ENCODE results near the gene WEE2.
"Not testable (repeated sequence)": the region's sequence is repeated elsewhere in the genome, so short reads cannot be mapped to it uniquely, and the experiment has no call there.

The WEE2 gene

DNA sequence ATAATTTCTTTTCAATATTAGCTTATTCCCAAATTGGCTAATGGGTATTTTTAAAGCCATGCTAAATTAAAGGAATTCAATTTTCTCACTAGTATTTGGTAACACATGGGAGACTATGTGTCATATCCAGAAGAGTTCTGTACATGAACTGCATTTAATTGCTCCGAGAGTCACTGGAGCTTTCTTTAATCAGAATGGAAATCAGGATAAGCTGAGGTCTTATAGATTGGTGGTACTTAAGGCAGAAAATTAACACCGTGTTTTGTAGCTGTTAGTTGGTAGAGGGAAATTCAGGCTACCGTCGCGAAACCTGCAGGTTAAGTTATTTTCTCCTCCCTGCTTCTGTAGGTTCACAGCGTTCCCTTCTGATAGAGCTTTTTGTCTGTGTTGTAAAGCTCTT is at the start of gene WEE2:
Gene WEE2 (plus strand): TSS at position 3 of the 400 bp plus-strand sequence. CDS start 406 bp downstream, outside the sequence.
- DNase-seq, result no peak

DNA sequence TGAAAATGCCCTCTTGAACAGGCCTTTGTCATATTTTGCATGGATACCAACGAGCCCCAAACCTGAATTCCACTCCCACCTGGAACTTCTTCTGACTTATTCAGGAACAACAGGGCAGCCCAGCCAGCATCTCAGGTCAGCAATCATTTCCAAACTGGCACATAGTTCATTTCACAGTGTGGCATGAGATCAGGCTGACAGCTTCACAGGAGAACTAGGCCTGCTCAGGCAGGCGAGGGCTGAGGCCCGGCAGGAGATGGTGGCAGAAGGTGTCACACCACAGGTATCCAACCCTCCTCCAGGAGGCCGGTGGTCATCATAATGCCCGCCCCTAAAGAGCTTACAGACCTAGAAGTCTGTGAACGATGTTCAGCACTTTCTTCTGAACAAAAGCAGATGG is 48.7 kb upstream of the WEE2 start:
- DNase-seq, result no peak

DNA sequence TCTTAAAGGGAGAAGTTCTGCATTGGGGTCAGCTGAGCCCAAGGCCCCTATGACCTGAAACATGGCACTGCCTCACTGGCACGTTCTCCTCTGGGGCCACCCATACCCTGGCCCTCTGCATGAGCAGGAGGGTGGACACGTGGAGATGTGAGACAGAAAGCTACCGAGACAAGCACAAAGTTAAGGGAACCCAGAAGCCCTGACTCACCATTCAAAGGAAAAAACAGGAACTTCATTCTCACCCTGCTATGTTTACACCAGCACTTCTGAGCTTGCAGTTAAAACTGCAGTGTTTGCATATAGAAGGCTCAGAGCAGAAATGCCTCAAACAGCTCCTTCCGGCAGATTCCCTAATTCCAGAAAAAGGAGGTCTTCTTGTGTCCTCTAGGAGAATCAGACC is 47.9 kb upstream of the WEE2 start:
- DNase-seq, result no peak

DNA sequence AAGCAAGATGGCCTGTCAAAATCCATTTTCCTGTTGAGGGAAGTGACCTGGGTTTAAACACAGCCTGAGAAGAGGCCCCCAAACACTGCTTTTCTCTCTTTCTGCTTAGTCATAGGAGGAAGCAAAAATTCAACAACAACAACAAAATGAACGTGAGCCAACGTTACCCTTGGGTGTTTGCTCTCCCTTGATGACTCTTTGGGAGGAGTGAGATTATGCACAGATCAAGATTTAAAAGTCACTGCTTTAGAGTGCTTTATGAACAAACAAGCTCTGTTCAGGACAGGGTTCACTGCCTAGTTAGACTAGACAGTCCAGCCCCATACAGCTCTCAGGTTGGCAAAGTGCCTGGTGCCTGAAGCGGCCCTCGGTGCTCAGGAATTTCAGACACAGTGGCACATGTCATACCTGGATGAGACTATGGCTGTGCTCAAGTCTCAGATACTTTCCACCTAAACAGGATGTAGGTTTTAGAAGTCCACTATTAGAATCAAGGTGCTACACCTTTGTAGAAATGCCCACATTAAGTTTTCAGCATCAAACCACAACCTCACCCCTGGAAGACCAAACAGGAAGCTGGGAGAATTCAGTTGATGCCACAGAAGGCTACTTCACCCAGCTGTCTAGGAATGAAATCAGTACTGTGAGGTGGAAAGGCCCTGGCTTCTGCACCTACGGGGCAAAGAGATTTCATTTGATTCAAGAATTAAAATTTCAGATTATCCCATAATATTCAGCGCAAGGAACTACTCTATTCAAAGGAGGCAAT is 44.9 kb upstream of the WEE2 start:
- DNase-seq, result no peak

DNA sequence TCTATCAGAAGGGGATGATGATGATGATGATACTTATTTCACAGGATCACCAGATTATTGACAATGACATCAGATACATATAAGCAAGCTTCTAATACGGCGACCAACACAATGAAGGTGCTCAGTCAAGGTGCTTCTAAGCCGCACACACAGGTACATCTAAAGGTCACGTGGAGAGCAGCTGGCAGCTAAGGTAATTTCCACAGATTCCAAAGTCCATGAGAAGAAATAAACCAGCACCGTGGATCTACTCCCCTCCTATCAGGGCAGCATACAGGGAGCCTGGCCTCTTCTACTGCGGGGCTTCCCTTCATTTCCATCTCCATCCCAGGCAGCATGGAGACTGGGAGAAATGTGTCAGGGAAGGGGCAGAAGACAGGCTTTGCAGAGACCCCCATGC is 43.7 kb upstream of the WEE2 start:
- no peak for DNase-seq

DNA sequence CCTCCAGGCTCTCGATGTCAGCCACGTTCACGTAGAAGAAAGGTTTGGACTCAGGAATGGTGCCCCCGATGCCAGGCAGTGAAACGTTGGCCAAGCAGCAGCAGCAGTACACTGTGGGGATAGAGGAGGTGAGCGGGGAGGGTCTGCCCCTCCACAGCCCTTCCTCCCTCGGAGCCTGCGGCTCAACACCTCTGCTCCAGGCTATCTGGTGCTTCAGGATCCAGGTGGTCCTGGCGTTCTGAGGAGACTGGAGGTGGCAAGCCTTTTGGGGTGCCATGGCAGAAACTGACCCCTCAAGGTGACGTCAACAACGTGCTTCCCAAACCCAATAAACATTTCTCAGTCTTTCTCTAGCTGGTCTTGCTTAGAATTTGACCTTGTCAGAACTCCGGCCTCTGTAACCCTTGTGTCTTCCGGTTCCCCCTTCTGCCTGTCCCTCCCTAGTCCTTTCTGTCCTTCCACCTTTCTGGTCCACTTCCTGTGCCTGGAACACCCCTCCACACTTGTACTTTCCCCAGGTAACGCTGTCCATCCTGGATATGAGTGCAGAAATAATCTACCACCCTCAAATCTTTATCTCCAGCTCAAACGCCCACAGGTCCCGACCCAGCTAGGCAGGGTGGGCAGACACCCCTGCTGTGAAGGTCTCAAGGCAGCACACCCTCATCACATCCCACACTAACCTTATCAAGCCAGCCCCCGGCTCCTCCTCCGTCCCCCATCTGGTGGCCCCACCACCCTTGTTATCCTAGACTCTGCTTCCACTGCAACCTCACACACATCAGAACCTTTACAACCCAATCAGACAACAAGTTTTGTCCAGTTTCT is 42.7 kb upstream of the WEE2 start:
- DNase-seq, result no peak

DNA sequence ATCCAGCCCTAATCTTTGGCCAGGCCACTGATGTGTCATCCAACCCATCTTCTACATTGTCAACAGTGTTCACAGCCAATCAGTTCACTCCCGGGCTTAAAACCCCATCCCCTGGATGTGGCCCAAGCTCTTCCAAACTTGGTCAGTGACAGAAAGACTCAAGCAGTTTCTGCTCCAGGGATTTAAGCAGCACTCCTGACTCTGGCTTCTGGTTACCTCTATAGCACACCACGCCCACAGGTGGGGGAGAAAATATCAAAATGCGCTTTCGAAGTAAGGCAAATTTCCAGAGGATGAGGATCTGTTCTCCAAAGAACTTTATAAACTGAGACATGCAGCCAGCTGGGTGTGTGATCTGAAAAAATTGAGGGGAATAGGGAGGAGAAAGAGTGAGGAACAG is 42.1 kb upstream of the WEE2 start:
- DNase-seq, result no peak

DNA sequence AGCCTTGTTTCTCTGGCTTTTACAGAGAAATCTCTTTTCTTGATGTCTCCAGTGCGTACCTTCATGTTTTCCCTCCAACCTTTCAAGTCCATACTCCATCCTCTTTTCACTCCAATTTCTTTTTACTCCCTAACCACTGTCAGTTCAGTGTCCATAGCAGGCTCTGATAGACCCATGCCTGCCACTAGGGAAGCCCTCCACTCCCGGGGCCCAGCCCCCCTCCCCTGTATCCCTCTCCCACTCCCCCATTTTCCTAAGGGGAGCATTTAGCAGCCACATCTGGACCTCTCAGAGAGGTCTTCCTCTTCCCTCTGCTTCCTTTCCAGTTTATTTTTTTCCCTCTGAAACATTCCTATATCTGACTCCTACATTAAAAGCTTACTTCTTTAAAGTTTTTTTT is 39.3 kb upstream of the WEE2 start:
- no peak for DNase-seq

DNA sequence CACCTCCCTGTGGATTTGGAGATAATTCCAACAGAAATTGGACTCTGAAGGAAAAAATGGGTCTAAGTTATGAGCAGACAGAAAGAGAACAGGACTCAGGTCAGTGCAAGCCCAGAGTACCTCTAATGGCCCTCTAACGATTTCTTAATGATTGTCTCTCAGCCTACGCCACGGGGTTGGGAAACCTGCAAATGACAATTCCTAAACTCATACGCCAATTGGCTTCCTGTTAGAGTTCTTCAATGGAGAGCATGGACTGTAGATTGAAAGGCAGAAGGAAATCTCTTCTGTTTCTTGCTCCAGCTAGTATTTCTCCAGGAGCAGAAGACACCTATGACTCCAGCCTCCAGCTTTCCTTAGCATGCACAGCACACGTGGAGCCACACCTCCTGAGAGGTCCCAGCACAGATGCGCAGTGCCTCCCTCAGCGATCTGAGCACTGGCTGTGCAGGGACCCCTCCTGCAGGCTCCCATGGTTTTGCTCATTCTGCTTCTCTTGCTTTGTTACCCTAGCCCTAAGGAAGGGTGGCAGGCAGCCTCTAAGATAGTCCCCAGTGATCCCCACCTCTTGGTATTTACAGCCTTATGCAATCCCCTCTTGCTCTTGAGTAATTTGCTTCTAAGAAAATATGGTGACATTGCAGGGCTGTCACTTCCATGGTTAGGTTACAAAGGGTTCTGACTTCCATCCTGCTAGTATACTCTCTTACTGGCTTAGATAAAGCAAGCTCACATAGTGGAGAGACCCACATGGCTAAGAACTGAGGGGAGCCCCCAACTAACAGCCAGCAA is 36.3 kb upstream of the WEE2 start:
- DNase-seq, result no peak

DNA sequence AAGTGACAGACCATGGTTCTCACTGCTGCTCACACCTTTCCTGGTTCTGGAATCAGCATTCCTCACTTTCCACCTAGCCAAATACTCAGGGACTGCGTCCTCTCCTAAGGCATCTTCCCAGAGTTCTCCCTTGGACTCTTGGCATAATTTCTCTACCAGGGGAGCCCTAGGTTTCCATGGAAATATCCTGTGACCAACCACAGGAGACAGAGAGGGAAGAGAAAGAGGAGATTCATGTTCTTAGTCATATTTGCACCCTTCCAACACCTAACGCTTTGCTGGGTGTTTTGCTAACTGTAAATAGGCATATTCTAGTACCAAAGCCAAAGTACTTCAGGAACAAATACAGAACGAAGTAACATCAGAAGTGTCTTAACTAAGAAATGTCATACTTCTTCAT is 34.8 kb upstream of the WEE2 start:
- no peak for DNase-seq

DNA sequence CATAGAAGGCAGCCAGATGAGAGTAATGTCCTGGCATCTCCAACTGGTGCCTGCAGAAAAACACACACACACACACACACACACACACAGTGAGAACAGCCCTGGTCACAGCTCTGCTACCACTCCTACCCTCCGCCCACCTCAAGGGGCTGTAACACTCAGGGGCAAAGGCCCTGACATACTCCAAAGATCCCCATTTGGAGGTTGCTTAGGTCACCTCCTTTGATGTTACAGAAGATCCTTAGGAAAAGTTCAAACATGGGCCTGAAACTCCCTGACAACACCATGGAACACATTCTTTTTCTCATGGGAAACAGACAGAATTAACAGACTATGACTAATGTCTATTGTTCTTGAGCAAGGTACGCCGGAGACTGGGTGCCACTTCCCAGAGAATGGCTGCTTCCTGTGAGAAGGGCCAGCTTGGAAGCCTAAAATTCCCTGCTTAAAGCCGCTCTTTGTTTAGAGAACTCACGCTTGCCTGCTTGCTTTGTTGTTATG is 33.9 kb upstream of the WEE2 start:
- DNase-seq, result no peak

DNA sequence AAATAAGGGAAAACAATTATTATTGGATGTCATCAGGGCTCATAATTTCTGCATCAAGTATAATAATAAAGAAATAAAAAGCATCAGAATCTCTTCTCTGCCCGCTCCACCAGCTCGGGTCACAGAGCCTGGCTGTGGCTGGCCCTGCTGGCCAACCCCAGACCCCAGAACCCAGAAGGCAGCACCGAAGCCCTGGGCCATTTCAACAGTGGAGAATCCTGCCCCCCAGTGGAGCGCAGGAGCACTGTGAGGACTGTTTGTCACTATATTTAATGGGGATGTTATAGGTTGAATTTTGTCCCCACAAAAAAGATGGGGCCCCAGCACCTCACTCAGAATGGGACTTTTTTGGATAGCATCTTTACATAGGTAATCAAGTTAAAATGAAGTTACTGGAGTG is 33.5 kb upstream of the WEE2 start:
- no peak for DNase-seq

DNA sequence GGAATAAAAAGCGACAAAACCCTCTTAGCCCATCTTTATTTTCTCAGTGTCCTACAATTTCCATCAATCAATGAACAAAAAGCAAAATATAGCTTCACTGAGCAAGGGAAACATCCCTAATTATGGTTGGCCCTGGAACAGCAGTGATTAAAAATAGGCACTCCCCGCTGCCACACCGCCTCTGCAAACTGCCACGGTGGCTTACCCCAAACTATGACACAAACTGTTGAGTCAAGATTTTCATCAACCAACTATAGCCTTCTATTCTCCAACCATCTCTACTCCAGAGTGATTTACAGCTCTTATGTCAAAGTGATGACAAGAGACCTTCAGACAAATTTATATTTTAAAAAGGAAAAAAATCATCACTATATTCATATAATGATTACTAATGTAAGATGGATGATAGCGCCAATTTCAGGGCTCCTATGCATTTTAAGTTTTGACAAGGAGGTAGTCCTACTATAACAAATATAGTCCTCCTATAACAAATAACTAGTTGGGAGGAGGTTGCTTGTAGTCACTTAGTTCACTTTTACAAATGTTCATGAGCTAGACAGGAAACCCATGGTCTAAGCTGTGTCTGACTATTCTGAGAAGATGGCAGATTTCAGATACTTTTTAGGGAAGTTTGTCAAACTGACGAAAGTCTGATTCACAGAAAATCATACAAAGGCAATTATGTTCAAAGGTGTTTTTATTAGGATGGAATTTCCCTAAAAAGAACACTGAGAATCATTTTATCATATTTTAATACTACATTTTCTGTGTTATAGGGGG is 32.5 kb upstream of the WEE2 start:
- no peak for DNase-seq

DNA sequence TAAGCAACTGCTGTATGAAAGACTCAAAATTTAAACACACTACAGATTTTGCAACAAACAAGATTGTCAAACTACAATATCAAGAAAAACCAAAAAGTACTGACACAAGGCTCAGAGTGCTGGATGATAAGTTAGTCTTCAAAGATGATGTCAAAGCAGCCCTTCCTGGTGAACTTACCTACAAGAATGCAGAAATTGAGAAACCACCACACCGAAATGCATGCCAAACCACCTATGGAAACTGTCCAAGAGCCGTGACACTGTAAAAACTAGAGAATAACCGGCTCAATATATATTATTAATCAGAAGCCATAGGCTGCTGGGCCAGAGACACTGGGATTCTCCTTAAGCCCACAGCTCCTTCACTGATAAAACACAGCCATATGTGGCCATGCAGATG is 31.5 kb upstream of the WEE2 start:
- no peak for DNase-seq

DNA sequence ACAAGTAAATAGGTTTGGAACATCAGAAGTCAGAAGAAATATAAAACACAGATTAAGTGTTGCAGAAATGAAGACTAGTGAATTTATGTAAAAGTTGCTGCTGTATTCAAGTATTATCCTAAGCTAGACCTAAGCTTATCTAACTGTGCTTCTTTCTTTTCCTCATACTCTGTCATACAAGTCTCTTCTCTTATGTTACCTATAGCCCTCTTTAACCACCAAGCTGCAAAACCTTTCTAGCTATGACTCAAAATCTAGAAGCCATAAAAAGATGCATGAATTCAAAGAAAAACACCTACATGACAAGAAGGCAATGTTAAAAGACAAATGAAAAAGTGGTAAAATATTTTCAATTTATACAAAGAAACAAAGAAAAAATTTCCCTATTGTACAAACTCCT is 29.1 kb upstream of the WEE2 start:
- no peak for DNase-seq

DNA sequence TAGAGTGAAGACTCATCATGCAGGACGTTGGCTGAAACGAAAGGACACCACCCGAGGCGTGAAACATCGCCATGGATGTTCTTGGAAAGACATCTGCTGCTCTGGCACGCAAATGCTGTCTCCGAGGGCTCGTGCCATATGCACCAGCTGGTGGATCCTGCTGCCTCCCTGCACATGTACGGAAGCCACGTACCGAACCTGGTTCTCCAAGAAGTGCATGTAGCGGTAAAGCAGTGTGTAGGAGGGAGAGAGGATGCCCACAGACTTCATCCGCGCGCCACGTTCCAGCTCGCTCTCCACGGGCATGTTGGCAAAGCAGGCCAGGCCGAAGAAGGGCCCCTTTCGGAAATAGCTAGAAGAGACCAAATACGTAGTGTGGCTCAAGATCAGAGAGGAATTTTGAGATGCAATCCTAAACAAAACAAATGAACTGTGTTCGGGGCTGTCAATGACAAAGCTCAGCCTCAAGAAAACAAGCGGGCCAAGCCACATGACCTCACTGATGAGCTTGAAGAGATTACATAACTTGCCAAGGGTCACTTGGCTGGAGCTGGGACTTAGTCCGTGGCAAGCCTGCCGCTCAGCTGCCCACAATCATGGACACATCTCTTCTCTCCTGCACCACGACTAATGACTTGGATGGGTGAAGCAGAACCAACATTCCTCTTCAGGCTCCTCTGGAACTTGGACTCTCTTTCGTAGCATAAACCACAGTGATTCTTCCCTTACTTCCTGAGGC is 22.7 kb upstream of the WEE2 start:
- no peak for DNase-seq

DNA sequence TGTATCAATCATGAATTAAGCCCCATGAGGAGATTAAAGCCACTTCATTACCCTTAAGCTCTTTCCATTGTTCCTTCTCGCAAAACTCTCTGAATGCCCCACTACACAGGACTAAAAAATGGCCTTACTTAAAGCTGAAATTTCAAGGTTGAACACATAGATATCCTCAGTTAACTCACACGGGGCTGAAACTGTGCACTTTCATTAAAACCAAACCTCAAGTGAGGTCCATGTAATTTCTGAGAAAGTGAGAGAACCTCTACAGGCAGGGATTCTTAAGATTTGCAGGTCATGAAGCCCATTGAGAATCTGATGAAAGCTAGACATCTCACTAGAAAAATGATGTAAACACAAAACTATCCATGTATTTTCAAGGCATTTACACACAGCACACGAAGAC is 22.1 kb upstream of the WEE2 start:
- DNase-seq, result no peak

DNA sequence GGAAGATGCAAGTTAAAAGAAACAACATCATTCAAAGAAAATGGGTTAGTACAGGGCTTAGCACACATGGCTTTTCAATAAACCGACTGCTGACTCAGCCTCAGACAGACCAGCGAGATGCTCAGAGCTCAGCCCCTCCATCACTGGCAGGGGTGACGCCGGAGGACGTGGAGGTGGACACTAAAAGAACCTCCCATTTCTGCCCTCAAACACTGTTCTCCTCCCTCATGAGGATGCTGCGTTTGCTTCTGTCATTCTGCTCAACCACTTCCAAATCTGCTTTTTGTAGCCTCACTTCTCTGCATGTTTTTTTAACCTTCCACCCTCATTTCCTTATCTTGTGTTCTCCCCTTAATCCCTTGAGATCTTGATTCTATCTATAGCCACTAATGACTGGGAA is 21.5 kb upstream of the WEE2 start:
- no peak for DNase-seq

DNA sequence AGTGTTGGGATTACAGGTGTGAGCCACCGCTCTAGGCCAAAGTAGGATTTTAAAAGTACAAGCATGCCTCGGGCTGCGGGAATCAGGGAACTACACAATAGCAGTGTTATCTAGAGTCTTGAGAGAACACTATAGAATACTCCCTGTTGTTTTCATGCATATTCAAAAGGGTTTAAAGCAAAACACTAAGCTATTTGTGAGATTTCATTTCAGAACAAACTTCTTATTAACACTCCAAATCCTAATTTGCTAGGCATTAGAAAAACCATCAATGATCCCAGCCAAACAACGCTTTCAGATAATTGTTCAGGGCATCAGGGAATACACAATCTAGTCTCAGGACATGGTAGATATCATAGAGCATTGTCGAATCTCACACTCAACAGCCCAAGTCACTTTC is 20.1 kb upstream of the WEE2 start:
- DNase-seq, result no peak

DNA sequence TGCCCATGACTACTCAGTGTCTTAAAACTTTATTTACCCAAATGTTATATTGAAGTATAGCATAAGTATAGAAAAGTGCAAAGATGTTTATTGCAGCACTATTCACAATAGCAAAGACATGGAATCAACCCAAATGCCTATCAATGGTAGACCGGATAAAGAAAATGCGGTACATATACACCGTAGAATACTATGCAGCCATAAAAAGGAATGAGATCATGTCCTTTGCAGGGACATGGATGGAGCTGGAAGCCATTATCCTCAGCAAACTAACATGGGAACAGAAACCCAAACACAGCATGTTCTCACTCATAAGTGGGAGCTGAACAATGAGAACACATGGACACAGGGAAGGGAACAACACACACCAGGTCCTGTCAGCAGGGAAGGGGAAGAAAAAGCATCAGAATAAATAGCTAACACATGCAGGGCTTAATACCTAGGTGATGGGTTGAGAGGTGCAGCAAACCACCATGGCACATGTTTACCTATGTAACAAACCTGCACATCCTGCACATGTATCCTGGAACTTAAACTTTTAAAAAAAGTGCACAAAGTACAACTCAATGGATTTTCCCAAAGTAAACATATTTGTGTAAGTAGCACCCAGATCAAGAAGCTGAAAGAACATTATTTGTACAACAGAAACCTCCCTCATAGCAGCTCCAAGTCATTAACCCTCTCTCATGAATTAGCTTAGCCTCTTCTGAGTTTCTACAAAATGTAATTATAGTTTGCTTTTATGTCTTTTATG is 18.9 kb upstream of the WEE2 start:
- DNase-seq, result not testable (repeated sequence)

DNA sequence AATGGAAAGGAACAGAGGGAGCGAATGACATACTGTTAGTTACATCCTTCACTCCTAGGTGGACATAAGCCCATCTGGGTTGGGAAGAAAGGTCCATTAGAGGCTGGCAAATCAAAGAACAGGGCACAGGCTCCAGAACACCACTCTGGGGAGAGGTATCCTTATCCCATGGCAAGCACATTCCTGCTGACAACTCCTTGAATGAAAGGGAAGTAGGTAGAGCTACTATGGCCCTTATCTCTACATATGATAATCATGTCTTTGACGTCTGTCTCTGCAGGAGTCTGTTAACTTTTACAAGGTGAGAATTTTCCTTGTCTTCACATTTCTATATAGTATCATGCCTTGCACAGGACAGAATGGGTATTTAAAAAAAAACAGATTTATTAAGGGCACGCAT is 16.6 kb upstream of the WEE2 start:
- no peak for DNase-seq
